Dendritic cell treated with granulocyte-macrophage colony-stimulating factor and Interleukin-4, amounts not matched to agents 40 ng/mL and 50 ng/mL, for 4 days (primary cell): Measurements from ENCODE around the gene PODNL1.
A peak's percentile ranks its signal among the peaks of the same experiment; 100 is the strongest.

ENCODE experiments used
- H3K27ac Mint-ChIP-seq: one replicate; pipeline ENCODE4 v1.8.0; 2022; ENCODE audit warnings: mild to moderate bottlenecking, mixed read lengths
- H3K27me3 Mint-ChIP-seq: one replicate; pipeline ENCODE4 v1.8.0; 2022; ENCODE audit warnings: mild to moderate bottlenecking, mixed read lengths
- H3K36me3 Mint-ChIP-seq: one replicate; pipeline ENCODE4 v1.8.0; 2022; ENCODE audit warnings: low read depth, mixed read lengths
- H3K4me1 Mint-ChIP-seq: one replicate; pipeline ENCODE4 v1.8.0; 2022; ENCODE audit warnings: low read depth, mixed read lengths
- H3K4me3 Mint-ChIP-seq: one replicate; pipeline ENCODE4 v1.8.0; 2022; ENCODE audit warnings: mild to moderate bottlenecking, moderate library complexity, mixed read lengths
- H3K9me3 Mint-ChIP-seq: one replicate; pipeline ENCODE4 v1.8.0; 2022; ENCODE audit warnings: mixed read lengths
- intact Hi-C: fragments of 100-400 bp; cut with micrococcal nuclease; formaldehyde crosslinking; loops from one replicate; pipeline ENCODE4 v1.15.0; 2022

Gene PODNL1

DNA sequence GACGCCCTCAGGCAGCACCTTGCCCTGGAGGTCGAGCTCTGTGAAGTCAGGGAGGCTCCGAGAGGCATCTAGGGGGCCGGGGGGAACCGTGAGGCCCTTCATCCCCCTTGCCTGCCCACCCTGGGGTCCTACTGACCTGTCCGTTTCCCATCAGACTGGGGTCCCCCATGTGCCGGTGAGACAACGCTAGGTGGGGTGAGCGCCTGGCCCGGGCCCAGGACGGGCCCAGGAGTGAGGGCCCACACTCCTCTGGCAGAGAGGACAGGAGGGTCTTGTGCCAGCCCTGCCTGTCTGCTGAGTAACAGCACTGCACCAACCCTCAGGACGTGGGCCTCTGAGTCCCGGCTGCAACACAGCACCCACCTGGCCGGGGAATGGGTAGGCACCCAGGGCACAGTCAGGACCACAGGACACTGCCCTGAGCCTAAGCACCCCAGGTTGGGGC, 28.5 kb upstream of the PODNL1 start:
- intact Hi-C loops: no loop called here
- Mint-ChIP-seq H3K9me3 (no peaks in the 10 kb centered on the region), H3K36me3 (peaks cover 99% of the 10 kb centered on the region), H3K4me3 (no peak overlapping the region), H3K27ac (no peak overlapping the region), H3K27me3 (no peaks in the 10 kb centered on the region), H3K4me1 (no peaks in the 10 kb centered on the region)

DNA sequence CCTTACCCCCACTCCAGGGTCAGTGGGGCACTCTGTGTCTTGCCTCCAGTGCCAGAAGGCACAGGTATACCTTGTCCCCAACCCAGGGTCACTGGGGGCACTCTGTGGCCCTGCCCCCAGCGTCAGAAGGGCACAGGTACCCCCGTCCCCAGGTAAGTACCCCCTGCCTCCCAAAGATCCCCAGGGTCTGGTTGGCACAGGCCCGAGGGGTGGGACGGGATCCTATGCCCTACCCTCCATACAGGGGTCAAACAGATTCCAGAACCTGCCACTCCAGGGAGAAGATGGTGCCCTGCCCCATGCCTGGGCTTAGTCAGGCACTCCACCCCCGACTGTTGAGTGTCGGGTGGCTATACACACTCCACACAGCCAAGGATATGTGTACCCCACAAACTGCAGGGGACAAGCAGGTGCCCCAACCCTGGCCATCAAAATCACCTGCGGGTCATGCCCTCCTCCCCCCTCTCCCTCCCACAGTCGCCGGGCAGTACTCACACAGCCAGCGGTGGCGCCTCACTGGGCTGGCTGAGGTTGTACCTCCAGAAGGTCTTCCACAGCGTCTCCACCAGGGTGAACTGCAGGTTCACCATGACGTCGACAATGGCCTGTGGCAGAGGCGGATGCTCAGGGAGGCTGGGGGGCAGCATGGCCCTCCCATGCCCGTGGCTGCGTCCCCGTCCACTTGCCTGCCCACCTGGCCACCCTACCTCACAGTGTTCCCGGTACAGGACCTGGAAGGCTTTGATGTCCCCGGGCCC, 27.9 kb upstream of the PODNL1 start:
- Mint-ChIP-seq H3K27me3 (no peaks in the 10 kb centered on the region), H3K4me3 (no peak overlapping the region), H3K27ac (no peak overlapping the region), H3K36me3 (peaks cover 100% of the 10 kb centered on the region), H3K4me1 (no peaks in the 10 kb centered on the region), H3K9me3 (no peaks in the 10 kb centered on the region)
- intact Hi-C loops: no loop called here

DNA sequence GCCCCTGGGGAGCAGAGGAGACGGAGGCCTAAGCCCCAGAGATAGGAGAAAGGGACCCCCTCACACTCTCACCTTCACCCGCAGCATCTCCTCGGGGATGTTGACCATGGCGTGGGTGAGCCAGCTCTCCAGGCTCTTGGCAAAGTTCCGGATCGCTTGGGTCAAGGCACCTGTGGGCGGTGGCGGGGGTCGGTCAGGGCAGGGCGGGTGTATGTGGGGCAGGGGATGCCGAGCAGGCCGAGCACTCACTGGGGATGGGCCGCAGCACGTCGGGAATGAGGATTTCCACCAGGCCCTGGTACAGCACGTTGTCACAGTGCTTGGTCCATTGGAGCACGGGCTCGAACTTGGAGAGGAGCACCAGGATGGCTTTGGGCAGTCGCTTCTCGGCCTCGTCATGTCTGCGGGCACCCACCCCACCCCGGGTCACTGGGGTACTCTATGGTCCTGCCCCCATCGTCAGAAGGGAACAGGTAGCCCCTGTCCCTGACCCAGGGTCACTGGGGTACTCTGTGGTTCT, 27.2 kb upstream of the PODNL1 start:
- H3K36me3 Mint-ChIP-seq: peaks cover 100% of the 10 kb centered on the region
- no peak overlapping the region for H3K4me3 Mint-ChIP-seq
- no peaks in the 10 kb centered on the region for H3K27me3 Mint-ChIP-seq
- no peaks in the 10 kb centered on the region for H3K4me1 Mint-ChIP-seq
- intact Hi-C loops: no loop called here
- H3K9me3 Mint-ChIP-seq: no peaks in the 10 kb centered on the region
- H3K27ac Mint-ChIP-seq: no peak overlapping the region

DNA sequence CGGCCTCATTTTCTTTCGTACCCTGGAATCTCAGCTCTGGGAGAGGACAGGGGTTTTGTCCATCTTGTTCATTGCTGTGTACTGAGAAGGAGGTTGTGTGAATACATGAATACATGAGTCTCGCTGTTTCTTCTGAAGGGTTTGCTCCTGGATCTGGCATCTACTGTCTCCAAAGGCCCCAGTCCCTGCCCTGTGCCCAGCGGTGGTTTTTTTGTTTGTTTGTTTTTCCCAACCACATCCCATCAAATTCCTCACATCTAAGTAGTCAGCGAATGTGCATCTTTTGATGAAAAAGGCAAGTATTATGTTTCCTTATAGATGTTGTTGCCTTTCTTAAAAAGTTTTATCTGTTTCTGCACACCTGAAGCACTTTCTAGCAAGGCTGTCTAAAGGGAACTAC, 26.6 kb upstream of the PODNL1 start:
- H3K9me3 Mint-ChIP-seq: no peaks in the 10 kb centered on the region
- H3K36me3 Mint-ChIP-seq: peaks cover 100% of the 10 kb centered on the region
- H3K27me3 Mint-ChIP-seq: no peaks in the 10 kb centered on the region
- no peaks in the 10 kb centered on the region for H3K4me1 Mint-ChIP-seq
- intact Hi-C loops: no loop called here
- H3K27ac Mint-ChIP-seq: no peak overlapping the region
- no peak overlapping the region for H3K4me3 Mint-ChIP-seq

DNA sequence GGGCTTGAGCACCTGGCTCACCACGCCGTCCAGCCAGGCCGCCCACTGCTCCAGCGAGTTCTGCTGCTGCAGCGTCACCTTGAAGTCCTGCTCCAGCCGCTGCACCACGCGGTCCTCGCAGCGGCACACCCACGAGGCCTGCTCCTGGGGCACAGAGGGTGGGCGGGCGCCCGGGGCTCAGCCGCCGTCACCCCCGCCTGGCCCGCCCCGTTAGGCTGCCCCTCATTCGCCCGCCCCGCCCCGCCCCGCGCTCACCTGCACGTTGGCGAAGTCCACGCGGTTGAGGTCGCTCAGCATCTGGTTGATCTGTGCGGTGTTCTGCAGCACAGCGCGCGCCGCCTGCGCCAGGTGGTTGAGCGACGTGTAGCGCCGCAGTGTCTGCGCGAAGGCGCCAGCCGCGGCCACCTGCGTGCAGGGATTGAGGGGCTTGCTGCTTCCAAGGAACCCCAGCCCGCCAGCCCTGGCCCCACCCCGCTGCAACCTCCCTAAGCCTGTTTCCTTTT, 25.4 kb upstream of the PODNL1 start:
- intact Hi-C loops: no loop called here
- H3K27ac Mint-ChIP-seq: no peak overlapping the region

DNA sequence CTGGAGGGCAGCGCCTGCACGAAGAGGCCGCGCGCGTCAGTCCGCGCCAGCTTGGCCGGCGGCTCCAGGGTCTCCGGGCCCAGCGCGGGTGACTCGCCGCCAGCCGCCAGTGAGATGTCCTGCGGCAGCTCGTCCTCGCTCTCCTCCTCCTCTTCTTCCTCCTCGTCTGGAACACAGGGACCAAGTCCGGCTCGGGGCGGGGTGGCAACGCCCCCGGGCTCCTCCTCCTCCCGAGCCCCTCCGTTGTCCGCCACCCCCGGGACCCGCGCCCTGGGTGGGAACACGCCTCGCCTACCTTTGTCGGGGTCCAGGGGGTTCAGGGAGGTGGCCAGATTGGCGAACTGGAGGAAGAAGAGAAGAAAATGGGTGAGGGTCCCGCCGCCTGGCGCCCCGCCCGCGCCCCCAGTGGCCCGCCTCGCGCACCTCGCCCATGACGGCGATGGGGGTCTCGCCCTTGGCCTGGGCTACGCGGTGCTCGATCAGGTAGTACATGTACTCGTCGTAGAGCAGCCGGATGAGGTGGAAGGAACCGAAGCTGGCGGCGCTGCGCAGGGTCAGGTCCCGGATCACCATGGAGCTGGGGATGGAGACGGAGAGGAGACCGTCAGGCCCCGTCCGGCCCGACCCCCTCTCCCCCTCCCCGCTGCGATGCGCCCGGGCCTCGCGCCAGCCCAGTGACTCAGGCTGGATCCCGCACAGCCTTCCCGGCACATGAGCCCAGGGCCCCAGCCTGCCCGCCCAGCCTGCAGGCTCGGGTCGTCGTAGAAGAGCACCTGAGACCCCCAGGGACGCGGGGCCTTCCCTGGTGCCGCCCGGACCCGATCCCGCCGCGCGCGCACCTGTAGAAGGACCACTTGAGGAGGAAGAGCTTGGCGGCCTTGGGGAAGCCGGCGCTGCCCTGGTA, 24.7 kb upstream of the PODNL1 start:
- Mint-ChIP-seq H3K27me3 (no peaks in the 10 kb centered on the region), H3K4me3 (no peak overlapping the region), H3K36me3 (peaks cover 100% of the 10 kb centered on the region), H3K4me1 (no peaks in the 10 kb centered on the region), H3K9me3 (no peaks in the 10 kb centered on the region), H3K27ac (no peak overlapping the region)
- intact Hi-C loops: no loop called here

More for the DNA sequence above, 25.4 kb upstream of the PODNL1 start:
- Mint-ChIP-seq H3K36me3 (peaks cover 100% of the 10 kb centered on the region), H3K4me1 (no peaks in the 10 kb centered on the region), H3K9me3 (no peaks in the 10 kb centered on the region), H3K4me3 (no peak overlapping the region), H3K27me3 (no peaks in the 10 kb centered on the region)

DNA sequence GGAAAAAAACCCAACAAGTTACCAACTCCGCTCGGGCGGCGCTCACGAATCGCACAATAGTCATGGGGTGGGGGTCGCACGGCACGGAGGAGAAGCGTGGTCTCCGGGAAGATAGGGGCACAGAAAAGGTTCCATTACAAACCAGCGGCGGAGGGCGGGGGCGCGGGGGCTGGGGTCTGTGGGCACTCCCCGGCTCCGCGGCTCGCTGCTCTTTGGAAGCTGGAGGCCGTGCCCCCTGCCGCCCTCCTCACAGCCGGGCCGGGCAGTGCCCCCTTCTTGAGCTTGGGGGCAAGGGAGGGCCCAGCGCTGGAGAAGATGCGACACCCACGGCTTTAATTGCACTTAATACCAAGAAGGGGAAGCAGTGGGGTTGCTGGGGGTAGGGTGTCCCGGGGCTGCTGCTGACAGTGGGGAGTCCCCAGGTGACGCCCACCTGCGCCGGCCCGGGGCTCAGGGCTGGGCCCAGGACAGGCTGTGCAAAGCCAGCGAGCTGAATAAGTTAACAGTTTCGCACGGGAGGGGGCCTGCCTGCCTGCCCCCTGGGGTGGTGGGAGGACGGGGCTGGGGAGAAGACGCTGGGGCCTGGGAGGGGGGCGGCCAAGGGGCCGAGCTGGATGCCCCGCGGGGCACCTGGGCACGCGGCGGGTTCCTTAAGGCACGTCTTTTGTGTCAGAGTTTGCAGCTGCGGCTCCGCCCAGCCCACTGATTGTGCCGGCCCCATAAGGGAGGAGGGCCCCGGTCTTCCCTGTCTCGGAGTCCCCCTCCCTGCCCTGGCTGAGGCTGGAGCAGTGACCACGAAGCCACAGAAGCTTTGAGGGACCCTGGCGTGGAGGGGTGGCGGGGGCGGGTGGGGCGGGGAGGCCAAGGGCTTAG, 23.8 kb upstream of the PODNL1 start:
- intact Hi-C loops: no loop called here

DNA sequence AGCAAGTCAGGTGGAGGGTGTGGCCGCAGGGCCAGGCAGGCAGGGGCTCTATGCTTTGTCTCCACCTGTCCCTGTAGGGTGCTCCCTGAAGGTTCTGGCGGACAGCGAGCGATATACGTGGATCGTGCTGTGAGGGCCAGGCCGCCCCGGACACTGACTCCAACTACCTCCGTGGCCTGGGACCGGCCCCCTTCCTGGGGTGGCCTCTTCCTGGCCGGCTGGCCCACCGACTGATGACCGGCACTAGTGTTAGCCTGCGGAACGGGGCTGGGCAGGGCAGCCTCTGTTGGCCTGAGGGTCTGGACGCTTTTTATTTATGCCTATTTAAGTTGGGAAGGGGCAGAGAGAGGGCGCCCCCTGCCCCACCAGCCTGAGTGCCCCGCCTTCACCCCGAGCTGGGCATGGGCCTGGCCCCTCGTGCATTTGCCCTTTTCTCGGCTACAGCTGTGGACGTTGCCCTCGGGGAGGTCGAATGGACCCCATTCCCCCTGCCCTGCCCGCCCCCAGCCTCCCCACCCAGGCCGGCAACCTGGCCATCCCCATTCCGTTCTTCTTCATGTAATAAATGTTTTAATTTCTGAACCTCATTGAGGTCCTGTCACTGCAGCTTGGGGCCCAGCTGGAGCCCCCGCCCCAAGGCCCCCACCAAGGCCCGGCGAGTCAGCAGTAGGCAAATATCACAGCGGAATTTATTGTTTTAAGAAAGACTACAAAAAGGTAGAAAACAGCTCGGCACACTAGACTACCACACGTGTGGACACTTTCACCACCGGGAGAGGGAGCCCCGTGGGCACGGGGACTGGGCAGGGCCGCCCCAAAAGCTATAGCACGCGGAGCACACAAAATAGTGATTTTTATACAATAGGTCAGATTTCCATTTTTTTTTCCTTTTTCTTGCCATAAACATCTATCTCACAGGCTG, 22.9 kb upstream of the PODNL1 start:
- Mint-ChIP-seq H3K36me3 (peaks cover 100% of the 10 kb centered on the region), H3K27ac (peak overlapping the region; percentile 20)

More for the DNA sequence above, 23.8 kb upstream of the PODNL1 start:
- no peak overlapping the region for H3K27ac Mint-ChIP-seq
- H3K36me3 Mint-ChIP-seq: peaks cover 100% of the 10 kb centered on the region
- H3K27me3 Mint-ChIP-seq: no peaks in the 10 kb centered on the region
- H3K4me1 Mint-ChIP-seq: peaks cover 2% of the 10 kb centered on the region
- H3K4me3 Mint-ChIP-seq: no peak overlapping the region
- H3K9me3 Mint-ChIP-seq: no peaks in the 10 kb centered on the region

DNA sequence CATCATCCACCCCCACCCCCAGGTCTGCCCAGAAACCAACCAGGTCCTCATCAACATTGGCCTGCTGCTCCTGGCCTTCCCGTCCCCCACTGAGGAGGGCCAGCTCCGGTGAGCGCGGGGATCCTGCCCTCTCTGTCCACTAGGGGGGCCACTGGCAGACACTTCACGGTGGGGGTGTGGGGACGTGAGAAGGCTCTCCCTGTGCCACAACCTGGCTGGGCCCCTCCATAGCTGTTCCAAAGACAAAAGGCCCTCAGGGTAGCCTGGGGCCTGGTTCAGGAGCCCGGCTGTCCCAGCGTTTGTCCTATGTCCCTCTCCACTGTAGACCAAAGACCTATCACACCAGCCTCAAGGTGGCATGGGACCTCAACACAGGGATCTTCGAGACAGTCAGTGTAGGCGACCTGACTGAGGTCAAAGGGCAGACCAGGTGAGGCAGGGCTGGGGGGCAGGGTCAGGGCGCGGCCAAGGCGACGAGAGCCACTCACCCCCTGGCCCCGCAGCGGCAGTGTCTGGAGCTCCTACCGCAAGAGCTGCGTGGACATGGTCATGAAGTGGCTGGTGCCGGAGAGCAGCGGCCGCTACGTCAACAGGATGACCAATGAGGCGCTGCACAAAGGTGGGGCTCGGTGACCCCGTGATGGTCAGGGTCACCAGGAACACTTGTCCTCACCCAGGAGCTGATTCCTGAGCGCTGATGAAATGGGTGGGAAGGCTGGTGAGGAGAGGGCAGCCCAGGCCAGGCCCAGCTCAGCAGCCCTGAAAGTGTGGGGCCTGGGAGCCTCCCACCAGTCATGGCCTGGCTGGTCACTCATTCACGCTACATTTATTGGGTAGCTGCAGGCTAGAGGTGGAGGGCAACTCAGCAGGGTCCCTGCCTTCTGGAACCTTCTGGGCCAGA, 22.0 kb upstream of the PODNL1 start:
- H3K4me3 Mint-ChIP-seq: no peak overlapping the region
- no peaks in the 10 kb centered on the region for H3K27me3 Mint-ChIP-seq
- H3K27ac Mint-ChIP-seq: peak overlapping the region; percentile 20
- intact Hi-C loops: no loop called here
- H3K9me3 Mint-ChIP-seq: no peaks in the 10 kb centered on the region
- peaks cover 5% of the 10 kb centered on the region for H3K4me1 Mint-ChIP-seq
- H3K36me3 Mint-ChIP-seq: peaks cover 100% of the 10 kb centered on the region

More for the DNA sequence above, 22.9 kb upstream of the PODNL1 start:
- Mint-ChIP-seq H3K9me3 (no peaks in the 10 kb centered on the region), H3K4me1 (peaks cover 5% of the 10 kb centered on the region), H3K27me3 (no peaks in the 10 kb centered on the region), H3K4me3 (no peak overlapping the region)
- intact Hi-C loops: no loop called here

DNA sequence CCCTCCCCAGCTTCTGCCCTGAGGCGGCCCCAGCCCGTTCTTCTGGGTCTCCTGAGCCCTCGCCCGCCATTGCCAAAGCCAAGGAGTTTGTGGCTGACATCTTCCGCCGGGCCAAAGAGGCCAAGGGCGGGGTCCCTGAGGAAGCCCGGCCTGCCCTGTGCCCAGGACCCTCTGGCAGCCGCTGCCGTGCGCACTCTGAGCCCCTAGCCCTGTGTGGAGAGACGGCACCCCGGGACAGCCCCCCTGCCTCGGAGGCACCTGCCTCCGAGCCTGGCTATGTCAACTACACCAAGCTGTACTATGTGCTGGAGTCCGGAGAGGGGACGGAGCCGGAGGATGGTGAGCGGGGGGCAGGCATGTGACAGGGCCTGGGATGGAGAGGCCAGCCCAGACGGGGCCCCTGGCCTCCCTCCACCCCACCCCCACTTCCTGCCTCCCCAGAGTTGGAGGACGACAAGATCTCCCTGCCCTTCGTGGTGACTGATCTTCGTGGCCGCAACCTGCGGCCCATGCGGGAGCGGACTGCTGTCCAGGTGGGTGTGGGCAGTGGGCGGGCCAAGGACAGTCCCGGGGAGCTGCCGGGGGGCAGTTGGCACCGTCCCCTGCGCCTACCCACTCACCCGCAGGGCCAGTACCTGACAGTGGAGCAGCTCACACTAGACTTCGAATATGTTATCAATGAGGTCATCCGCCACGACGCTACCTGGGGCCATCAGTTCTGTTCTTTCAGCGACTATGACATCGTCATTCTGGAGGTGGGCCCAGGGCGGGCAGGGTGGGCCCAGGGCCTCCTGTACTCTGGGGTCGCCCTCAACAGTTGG, 21.1 kb upstream of the PODNL1 start:
- Mint-ChIP-seq H3K4me1 (peaks cover 7% of the 10 kb centered on the region), H3K4me3 (no peak overlapping the region), H3K9me3 (no peaks in the 10 kb centered on the region), H3K27me3 (no peaks in the 10 kb centered on the region), H3K27ac (no peak overlapping the region), H3K36me3 (peaks cover 100% of the 10 kb centered on the region)
- intact Hi-C loops: no loop called here

DNA sequence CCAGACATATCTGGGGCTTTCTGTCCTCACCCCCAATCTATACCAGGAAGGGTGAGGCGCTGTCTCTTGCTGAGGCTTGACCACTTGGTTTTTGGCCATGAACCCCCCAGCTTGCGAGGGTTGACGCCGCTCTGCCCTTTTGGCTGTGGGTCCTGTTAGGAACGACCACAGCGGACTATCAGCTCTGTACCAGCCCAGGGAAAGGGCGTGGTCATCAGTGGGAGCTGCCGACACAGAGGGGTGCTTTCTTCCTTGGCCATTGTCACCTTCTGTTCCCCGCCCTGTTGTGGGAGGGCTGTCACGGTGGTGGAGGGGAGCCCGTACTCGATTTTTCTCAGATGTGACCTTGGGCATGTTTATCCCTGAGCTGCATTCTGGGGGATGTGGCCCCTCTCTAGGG, 19.8 kb upstream of the PODNL1 start:
- Mint-ChIP-seq H3K27me3 (no peaks in the 10 kb centered on the region), H3K27ac (no peak overlapping the region), H3K9me3 (no peaks in the 10 kb centered on the region), H3K36me3 (peaks cover 100% of the 10 kb centered on the region), H3K4me3 (no peak overlapping the region), H3K4me1 (peaks cover 20% of the 10 kb centered on the region)
- intact Hi-C loops: no loop called here
